Measurements from ENCODE around the gene KRT83.

DNA sequence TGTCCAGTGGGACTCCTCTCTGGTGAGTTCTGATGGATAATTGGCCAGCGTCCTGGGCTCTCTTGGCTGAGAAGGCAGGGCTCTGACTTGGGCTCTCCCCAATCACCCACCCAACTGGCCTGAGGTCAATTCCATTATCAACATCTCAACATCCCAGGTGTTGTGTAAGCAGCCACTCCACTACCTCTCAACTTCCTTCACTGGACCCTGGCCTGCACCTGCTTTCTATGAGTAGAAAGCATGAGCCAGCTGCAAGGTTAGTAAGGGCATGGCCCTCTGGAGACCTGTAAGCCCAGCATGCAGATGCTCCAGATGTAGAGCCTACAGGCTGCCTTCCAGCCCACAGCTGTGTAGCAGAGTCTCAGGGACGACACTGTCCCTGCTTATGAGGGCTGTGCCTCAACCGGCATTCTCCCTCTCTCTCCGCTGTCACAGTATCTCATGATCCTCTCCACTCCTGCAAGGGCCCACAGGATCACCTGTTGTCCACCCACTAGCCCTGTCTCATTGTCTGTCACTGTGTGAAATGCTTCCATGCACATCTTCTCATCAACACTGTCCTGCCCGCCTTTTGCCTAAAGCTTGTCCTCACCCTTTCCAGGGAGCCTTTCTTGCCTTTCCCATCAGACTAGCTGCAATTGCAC is 24.5 kb downstream of the KRT83 start:
- TF ChIP-seq, protein P1, sequence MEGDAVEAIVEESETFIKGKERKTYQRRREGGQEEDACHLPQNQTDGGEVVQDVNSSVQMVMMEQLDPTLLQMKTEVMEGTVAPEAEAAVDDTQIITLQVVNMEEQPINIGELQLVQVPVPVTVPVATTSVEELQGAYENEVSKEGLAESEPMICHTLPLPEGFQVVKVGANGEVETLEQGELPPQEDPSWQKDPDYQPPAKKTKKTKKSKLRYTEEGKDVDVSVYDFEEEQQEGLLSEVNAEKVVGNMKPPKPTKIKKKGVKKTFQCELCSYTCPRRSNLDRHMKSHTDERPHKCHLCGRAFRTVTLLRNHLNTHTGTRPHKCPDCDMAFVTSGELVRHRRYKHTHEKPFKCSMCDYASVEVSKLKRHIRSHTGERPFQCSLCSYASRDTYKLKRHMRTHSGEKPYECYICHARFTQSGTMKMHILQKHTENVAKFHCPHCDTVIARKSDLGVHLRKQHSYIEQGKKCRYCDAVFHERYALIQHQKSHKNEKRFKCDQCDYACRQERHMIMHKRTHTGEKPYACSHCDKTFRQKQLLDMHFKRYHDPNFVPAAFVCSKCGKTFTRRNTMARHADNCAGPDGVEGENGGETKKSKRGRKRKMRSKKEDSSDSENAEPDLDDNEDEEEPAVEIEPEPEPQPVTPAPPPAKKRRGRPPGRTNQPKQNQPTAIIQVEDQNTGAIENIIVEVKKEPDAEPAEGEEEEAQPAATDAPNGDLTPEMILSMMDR (IDR thresholded peaks at IDR 0.05; ENCODE audit: insufficient read depth, low read length, poor library complexity, severe bottlenecking) = no peak
- TF ChIP-seq EZH2phosphoT487 (conservative IDR thresholded peaks at IDR 0.05; ENCODE audit: low read length) = no peak
